Right kidney (tissue), 1 donor: ENCODE data around the gene NOSTRIN.
"Not testable (repeated sequence)": the region's sequence is repeated elsewhere in the genome, so short reads cannot be mapped to it uniquely, and the experiment has no call there.

ENCODE experiments used
- DNase-seq: peaks from one replicate; pipeline ENCODE4 v3.0.0-alpha.2; 2016

NOSTRIN gene

GRCh38 chr2:168789776-168790175, 12.7 kb upstream of the NOSTRIN start:
- no peak for DNase-seq

GRCh38 chr2:168790226-168790902, 12.1 kb upstream of the NOSTRIN start:
- no peak for DNase-seq

- DNase-seq, result not testable (repeated sequence)
Observed at GRCh38 chr2:168791140-168791539, 11.3 kb upstream of the NOSTRIN start.

GRCh38 chr2:168793596-168793995, 8.8 kb upstream of the NOSTRIN start:
- DNase-seq, result no peak

GRCh38 chr2:168794968-168795367, 7.5 kb upstream of the NOSTRIN start:
- no peak for DNase-seq

GRCh38 chr2:168796090-168796577, 6.3 kb upstream of the NOSTRIN start:
- DNase-seq, result no peak

GRCh38 chr2:168796583-168797285, 5.7 kb upstream of the NOSTRIN start:
- no peak for DNase-seq

GRCh38 chr2:168797286-168797655, 5.2 kb upstream of the NOSTRIN start:
- no peak for DNase-seq

GRCh38 chr2:168798076-168798887, 4.2 kb upstream of the NOSTRIN start:
- DNase-seq, result no peak

- no peak for DNase-seq
Observed at GRCh38 chr2:168798888-168799410, 3.5 kb upstream of the NOSTRIN start.

GRCh38 chr2:168801471-168801870, 966 bp upstream of the NOSTRIN start:
- DNase-seq, result no peak

GRCh38 chr2:168802859-168803725, 655 bp downstream of the NOSTRIN start:
- DNase-seq, result no peak

GRCh38 chr2:168804214-168804613, 1.8 kb downstream of the NOSTRIN start:
- no peak for DNase-seq

GRCh38 chr2:168805615-168806014, 3.2 kb downstream of the NOSTRIN start:
- DNase-seq, result no peak

GRCh38 chr2:168809537-168809936, 7.1 kb downstream of the NOSTRIN start:
- no peak for DNase-seq

- no peak for DNase-seq
Observed at GRCh38 chr2:168810235-168810634, 7.8 kb downstream of the NOSTRIN start.

GRCh38 chr2:168811696-168812095, 9.3 kb downstream of the NOSTRIN start:
- DNase-seq, result no peak

GRCh38 chr2:168814046-168814445, 11.6 kb downstream of the NOSTRIN start:
- DNase-seq, result no peak

- no peak for DNase-seq
Observed at GRCh38 chr2:168814939-168815907, 12.8 kb downstream of the NOSTRIN start.

GRCh38 chr2:168816369-168816768, 13.9 kb downstream of the NOSTRIN start:
- DNase-seq, result no peak
